PC-3 (cell line): ENCODE data around the gene MID1. TPM values are rescaled to one million over a fixed set of nuclear protein-coding genes. Genes with fewer than 3 reads are reported as not detected.
A peak's percentile ranks its signal among the peaks of the same experiment; 100 is the strongest.

Experiments used
- ATAC-seq: fragments of 200-7000 bp; cut with Tn5 transposase; 2 replicates; pipeline ENCODE4 v1.9.1; 2020; ENCODE audit warnings: mild to moderate bottlenecking, moderate library complexity
- BruUV-seq: library from RNA; stranded (reverse); fragments of 400-500 nt; replicated peaks from 2 replicates; lab custom pipeline; 2021; lab: Mats Ljungman, UMichigan
- CTCF ChIA-PET: fragments of 300-600 bp; sonication (Branson Sonifier 250); formaldehyde crosslinking; loops from one replicate; lab custom pipeline; 2022; ENCODE audit warnings: antibody characterized with exemption; lab: Charles Lee
- POLR2A ChIA-PET: fragments of 300-600 bp; sonication (Branson Sonifier 250); formaldehyde crosslinking; loops from one replicate; lab custom pipeline; 2022; ENCODE audit warnings: antibody characterized with exemption; ENCODE audit not compliant: unreplicated experiment; lab: Charles Lee
- DNase-seq: peaks from one replicate; pipeline ENCODE4 v3.0.0-alpha.2; 2015
- H2AFZ ChIP-seq: fragments of 300-600 bp; sonication (generic); 2 replicates; pipeline ENCODE4 v1.6.0; 2016; ENCODE audit warnings: antibody characterized with exemption, low read length
- H3F3A ChIP-seq: fragments of 300-600 bp; sonication (generic); one replicate; pipeline ENCODE4 v1.6.0; 2017; ENCODE audit warnings: antibody characterized with exemption, low read length, control low read depth, mild to moderate bottlenecking; ENCODE audit not compliant: unreplicated experiment
- H3K27ac ChIP-seq: fragments of 300-600 bp; sonication (generic); 2 replicates; pipeline ENCODE4 v1.5.1; 2016; ENCODE audit warnings: mild to moderate bottlenecking, low read length
- H3K27me3 ChIP-seq: fragments of 300-600 bp; sonication (generic); 2 replicates; pipeline ENCODE4 v1.6.1; 2016; ENCODE audit warnings: low read length, mixed read lengths
- H3K36me3 ChIP-seq: fragments of 300-600 bp; sonication (generic); 2 replicates; pipeline ENCODE4 v1.6.1; 2016; ENCODE audit warnings: low read depth, mixed run types, low read length, mixed read lengths
- H3K4me1 ChIP-seq: fragments of 300-600 bp; sonication (generic); 2 replicates; pipeline ENCODE4 v1.5.1; 2016; ENCODE audit warnings: low read length; ENCODE audit not compliant: insufficient read depth
- H3K4me2 ChIP-seq: fragments of 300-600 bp; sonication (generic); 2 replicates; pipeline ENCODE4 v1.6.0; 2016; ENCODE audit warnings: low read length
- H3K4me3 ChIP-seq: fragments of 300-600 bp; sonication (generic); 2 replicates; pipeline ENCODE4 v1.5.1; 2016; ENCODE audit warnings: mild to moderate bottlenecking, low read length, mixed read lengths
- H3K79me2 ChIP-seq: fragments of 300-600 bp; sonication (generic); 2 replicates; pipeline ENCODE4 v1.6.1; 2017; ENCODE audit warnings: low read length, mixed read lengths
- H3K9ac ChIP-seq: fragments of 300-600 bp; sonication (generic); 2 replicates; pipeline ENCODE4 v1.6.0; 2016; ENCODE audit warnings: mild to moderate bottlenecking, low read length
- H3K9me2 ChIP-seq: fragments of 300-600 bp; sonication (generic); replicated peaks from 2 replicates; pipeline ENCODE4 v1.6.1; 2016; ENCODE audit warnings: mixed run types, low read length, mixed read lengths
- H3K9me3 ChIP-seq: fragments of 300-600 bp; sonication (generic); 2 replicates; pipeline ENCODE4 v1.6.1; 2016; ENCODE audit warnings: low read length, mixed read lengths
- H4K20me1 ChIP-seq: fragments of 300-600 bp; sonication (generic); 2 replicates; pipeline ENCODE4 v1.6.1; 2016; ENCODE audit warnings: low read length, mixed read lengths
- CTCF ChIP-seq: fragments of 300-600 bp; sonication (generic); conservative IDR thresholded peaks from 2 replicates; pipeline ENCODE4 v1.5.1; 2017; ENCODE audit warnings: antibody characterized with exemption, low read depth, mild to moderate bottlenecking, low read length
- EZH2 ChIP-seq: fragments of 300-600 bp; sonication (generic); IDR thresholded peaks from one replicate; pipeline ENCODE4 v1.6.1; 2017; ENCODE audit warnings: antibody characterized with exemption, mild to moderate bottlenecking, low read length; ENCODE audit not compliant: unreplicated experiment
- EZH2phosphoT487 ChIP-seq: fragments of 300-600 bp; sonication (generic); IDR thresholded peaks from 2 replicates; pipeline ENCODE4 v1.6.1; 2018; ENCODE audit warnings: mild to moderate bottlenecking, antibody characterized with exemption, low read length, borderline replicate concordance
- intact Hi-C: fragments of 100-400 bp; cut with micrococcal nuclease; formaldehyde crosslinking; loops from 2 replicates; pipeline ENCODE4 v1.9.0; 2023
- total RNA-seq: library from RNA; depleted of rRNA; stranded (reverse); fragments of >200 nt; gene quantifications from 2 replicates; pipeline ENCODE4 v1.2.3, GENCODE V29; 2014

The MID1 gene
- total RNA-seq, 1 experiment from 2014 or later: 21.9 TPM

- H3K4me1 ChIP-seq: peaks cover 19% of the 10 kb centered on the region
- ATAC-seq (peak; percentile 79), DNase-seq (peak; percentile 61)
- TF ChIP-seq CTCF: no peak
- no peak for TF ChIP-seq EZH2
- no peak for TF ChIP-seq EZH2phosphoT487
- no peak overlapping the region for H2AFZ ChIP-seq
- H3K9me3 ChIP-seq: no peaks in the 10 kb centered on the region
- no peaks in the 10 kb centered on the region for H3K9me2 ChIP-seq
- no peaks in the 10 kb centered on the region for H3K36me3 ChIP-seq
- H3K4me2 ChIP-seq: peak overlapping the region; percentile 49
- H3K27ac ChIP-seq: peak overlapping the region; percentile 78
- BruUV-seq: no TSS peak
- H3K9ac ChIP-seq: no peak overlapping the region
- no peaks in the 10 kb centered on the region for H4K20me1 ChIP-seq
- no peaks in the 10 kb centered on the region for H3K27me3 ChIP-seq
- CTCF ChIA-PET: no interaction called here
- POLR2A ChIA-PET: no interaction called here
- no peaks in the 10 kb centered on the region for H3F3A ChIP-seq
- intact Hi-C loops: loop anchor here (5.0 kb wide), 1 partner anchor 90 kb away; no protein-coding TSS in a partner anchor
- no peaks in the 10 kb centered on the region for H3K79me2 ChIP-seq
- 0 out of 2 replicates have a peak overlapping the region, but pooled peaks have one; percentile 32 for H3K4me3 ChIP-seq
These were observed 108.1 kb downstream of the MID1 start for GRCh38 chrX:10512258-10512657.

- TF ChIP-seq EZH2: no peak
- no peak for TF ChIP-seq CTCF
- no peak for TF ChIP-seq EZH2phosphoT487
- ATAC-seq: no peak
- CTCF ChIA-PET: no interaction called here
- Histone ChIP-seq H3K27ac (no peak overlapping the region), H2AFZ (no peak overlapping the region), H3K4me3 (no peak overlapping the region), H4K20me1 (no peaks in the 10 kb centered on the region), H3K9me2 (no peaks in the 10 kb centered on the region), H3K36me3 (no peaks in the 10 kb centered on the region), H3K79me2 (no peaks in the 10 kb centered on the region), H3K27me3 (no peaks in the 10 kb centered on the region), H3F3A (no peaks in the 10 kb centered on the region), H3K9me3 (no peaks in the 10 kb centered on the region), H3K9ac (no peak overlapping the region), H3K4me1 (peaks cover 19% of the 10 kb centered on the region), H3K4me2 (no peak overlapping the region)
- POLR2A ChIA-PET: no interaction called here
- intact Hi-C loops: no loop called here
- BruUV-seq: no TSS peak
- no peak for DNase-seq
These were observed 111.0 kb downstream of the MID1 start for GRCh38 chrX:10509397-10509796.

GRCh38 chrX:10508891-10509290 lies 111.5 kb downstream of the MID1 start:
- H3K9me3 ChIP-seq: no peaks in the 10 kb centered on the region
- intact Hi-C loops: no loop called here

More at GRCh38 chrX:10508891-10509290, 111.5 kb downstream of the MID1 start:
- Histone ChIP-seq H3K4me3 (no peak overlapping the region), H3K4me1 (peaks cover 19% of the 10 kb centered on the region), H3K4me2 (no peak overlapping the region), H2AFZ (no peak overlapping the region), H3K27me3 (no peaks in the 10 kb centered on the region), H3K9ac (no peak overlapping the region), H3K27ac (no peak overlapping the region), H3F3A (no peaks in the 10 kb centered on the region), H3K36me3 (no peaks in the 10 kb centered on the region), H4K20me1 (no peaks in the 10 kb centered on the region), H3K79me2 (no peaks in the 10 kb centered on the region), H3K9me2 (no peaks in the 10 kb centered on the region)
- no peak for ATAC-seq
- DNase-seq: no peak
- CTCF ChIA-PET: no interaction called here
- no TSS peak for BruUV-seq
- POLR2A ChIA-PET: no interaction called here
- TF ChIP-seq EZH2 (no peak), EZH2phosphoT487 (no peak), CTCF (no peak)
